Measurements from ENCODE around the gene NR3C2. TPM values are rescaled to one million over a fixed set of nuclear protein-coding genes. Genes with fewer than 3 reads are reported as not detected.

Gene NR3C2
- total RNA-seq, 1 donor from 2014 or later: 0.75 TPM

DNA sequence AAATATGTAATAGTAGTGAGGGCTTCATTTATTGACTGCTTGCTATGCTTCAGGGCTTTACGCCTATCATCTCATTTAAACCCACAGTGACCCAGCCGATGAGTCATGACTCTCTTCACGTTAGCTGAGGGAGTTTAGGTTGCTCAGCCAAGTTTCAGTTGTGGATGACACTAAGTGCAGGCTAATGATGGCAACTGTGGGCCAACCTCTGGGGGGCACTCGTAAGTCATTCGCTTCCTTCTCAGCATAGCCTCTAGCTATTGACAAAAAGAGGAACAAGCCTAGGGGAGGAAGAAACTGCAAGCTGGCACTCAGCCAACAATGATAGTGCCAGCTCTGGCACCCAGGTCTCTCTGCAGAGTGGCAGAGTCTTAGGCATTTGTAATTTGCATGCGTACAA is 385.3 kb downstream of the NR3C2 start:
- peaks cover 34% of the 10 kb centered on the region for H3K4me1 Mint-ChIP-seq (ENCODE audit: unreplicated experiment)

GRCh38 chr4:148055844-148056243 is 386.4 kb downstream of the NR3C2 start:
- Mint-ChIP-seq H3K9me3 (ENCODE audit: unreplicated experiment) (no peaks in the 10 kb centered on the region), H3K4me1 (ENCODE audit: unreplicated experiment) (peaks cover 30% of the 10 kb centered on the region), H3K27me3 (ENCODE audit: unreplicated experiment) (no peaks in the 10 kb centered on the region), H3K36me3 (ENCODE audit: unreplicated experiment) (peaks cover 40% of the 10 kb centered on the region), H3K4me3 (ENCODE audit: unreplicated experiment) (no peak overlapping the region), H3K27ac (ENCODE audit: unreplicated experiment) (no peak overlapping the region)
- no peak for TF ChIP-seq CTCF (IDR thresholded peaks at IDR 0.05)
- no peak for DNase-seq (ENCODE audit: extremely low spot score, unreplicated experiment)

More for the DNA sequence above, 385.3 kb downstream of the NR3C2 start:
- Mint-ChIP-seq H3K4me3 (ENCODE audit: unreplicated experiment) (no peak overlapping the region), H3K27me3 (ENCODE audit: unreplicated experiment) (no peaks in the 10 kb centered on the region), H3K36me3 (ENCODE audit: unreplicated experiment) (peaks cover 41% of the 10 kb centered on the region), H3K27ac (ENCODE audit: unreplicated experiment) (no peak overlapping the region), H3K9me3 (ENCODE audit: unreplicated experiment) (no peaks in the 10 kb centered on the region)
- no peak for TF ChIP-seq CTCF (IDR thresholded peaks at IDR 0.05)
- DNase-seq (ENCODE audit: extremely low spot score, unreplicated experiment): no peak

GRCh38 chr4:148054275-148054674 is 387.9 kb downstream of the NR3C2 start:
- Mint-ChIP-seq H3K4me3 (ENCODE audit: unreplicated experiment) (no peak overlapping the region), H3K27ac (ENCODE audit: unreplicated experiment) (no peak overlapping the region), H3K4me1 (ENCODE audit: unreplicated experiment) (peaks cover 30% of the 10 kb centered on the region), H3K9me3 (ENCODE audit: unreplicated experiment) (no peaks in the 10 kb centered on the region), H3K36me3 (ENCODE audit: unreplicated experiment) (peaks cover 43% of the 10 kb centered on the region), H3K27me3 (ENCODE audit: unreplicated experiment) (no peaks in the 10 kb centered on the region)
- no peak for DNase-seq (ENCODE audit: extremely low spot score, unreplicated experiment)
- TF ChIP-seq CTCF (IDR thresholded peaks at IDR 0.05): no peak

GRCh38 chr4:148053298-148054003 is 388.8 kb downstream of the NR3C2 start:
- peaks cover 49% of the 10 kb centered on the region for H3K36me3 Mint-ChIP-seq (ENCODE audit: unreplicated experiment)
- TF ChIP-seq CTCF (IDR thresholded peaks at IDR 0.05): no peak
- no peak overlapping the region for H3K4me3 Mint-ChIP-seq (ENCODE audit: unreplicated experiment)
- H3K27me3 Mint-ChIP-seq (ENCODE audit: unreplicated experiment): no peaks in the 10 kb centered on the region
- no peak for DNase-seq (ENCODE audit: extremely low spot score, unreplicated experiment)
- peak overlapping the region; percentile 24 for H3K27ac Mint-ChIP-seq (ENCODE audit: unreplicated experiment)
- no peaks in the 10 kb centered on the region for H3K9me3 Mint-ChIP-seq (ENCODE audit: unreplicated experiment)
- H3K4me1 Mint-ChIP-seq (ENCODE audit: unreplicated experiment): peaks cover 30% of the 10 kb centered on the region

GRCh38 chr4:148052448-148052847 is 389.8 kb downstream of the NR3C2 start:
- H3K9me3 Mint-ChIP-seq (ENCODE audit: unreplicated experiment): no peaks in the 10 kb centered on the region
- no peaks in the 10 kb centered on the region for H3K27me3 Mint-ChIP-seq (ENCODE audit: unreplicated experiment)
- H3K4me3 Mint-ChIP-seq (ENCODE audit: unreplicated experiment): no peak overlapping the region
- H3K36me3 Mint-ChIP-seq (ENCODE audit: unreplicated experiment): peaks cover 46% of the 10 kb centered on the region
- TF ChIP-seq CTCF (IDR thresholded peaks at IDR 0.05): no peak
- H3K4me1 Mint-ChIP-seq (ENCODE audit: unreplicated experiment): peaks cover 27% of the 10 kb centered on the region
- peak overlapping the region; percentile 0 for H3K27ac Mint-ChIP-seq (ENCODE audit: unreplicated experiment)
- no peak for DNase-seq (ENCODE audit: extremely low spot score, unreplicated experiment)
